Natural killer cell treated with Interleukin-12 subunit alpha and Interleukin-12 subunit beta and Interleukin-15 and Interleukin-18, amount 100 ng/mL, for 72 hours (primary cell): Measurements from ENCODE around the gene TMEM183A. TPM values are rescaled to one million over a fixed set of nuclear protein-coding genes. Genes with fewer than 3 reads are reported as not detected.
A peak's percentile ranks its signal among the peaks of the same experiment; 100 is the strongest.
"Not testable (repeated sequence)": the region's sequence is repeated elsewhere in the genome, so short reads cannot be mapped to it uniquely, and the experiment has no call there.

Experiments
- ATAC-seq, 2 donors: fragments of 150-1000 bp; cut with Tn5 transposase in 1 of 2; sonication (Bioruptor Pico), chemical (Tn5 transposase) in 1 of 2; 2 replicates each; pipeline ENCODE4 v1.10.0; 2021
- DNase-seq: peaks from one replicate; pipeline ENCODE4 v3.0.0; 2022; ENCODE audit warnings: low spot score
- H3K27ac Mint-ChIP-seq, 2 donors: 1 replicate in 1 of 2; 2 replicates in 1 of 2; pipeline ENCODE4 v1.8.0; 2022; ENCODE audit warnings: mixed read lengths in 2 of 2, mild to moderate bottlenecking in 1 of 2, moderate library complexity in 1 of 2
- H3K27me3 Mint-ChIP-seq, 2 donors: 1 replicate in 1 of 2; 2 replicates in 1 of 2; pipeline ENCODE4 v1.8.0; 2022; ENCODE audit warnings: mixed read lengths in 2 of 2
- H3K36me3 Mint-ChIP-seq: one replicate; pipeline ENCODE4 v1.8.0; 2022; ENCODE audit warnings: mixed read lengths
- H3K4me1 Mint-ChIP-seq, 2 donors: 1 replicate in 1 of 2; 2 replicates in 1 of 2; pipeline ENCODE4 v1.8.0; 2022; ENCODE audit warnings: low read depth in 2 of 2, mixed read lengths in 2 of 2, mild to moderate bottlenecking in 1 of 2
- H3K4me3 Mint-ChIP-seq: one replicate; pipeline ENCODE4 v1.8.0; 2022; ENCODE audit warnings: mixed read lengths
- H3K9me3 Mint-ChIP-seq: 2 replicates; pipeline ENCODE4 v1.8.0; 2022; ENCODE audit warnings: mixed read lengths
- total RNA-seq, 2 donors: library from RNA; stranded (reverse); gene quantifications; one replicate each; pipeline ENCODE4 v1.2.3, GENCODE V29; 2022

TMEM183A gene
- total RNA-seq, 2 donors from 2014 or later: 65.1 to 93.0 TPM

GRCh38 chr1:202972046-202972445 lies 35.1 kb upstream of the TMEM183A start:
- Mint-ChIP-seq H3K9me3 (no peaks in the 10 kb centered on the region), H3K4me3 (no peak overlapping the region), H3K27ac (no peak overlapping the region), H3K27me3 (peaks cover 9 to 19% of the 10 kb centered on the region in 2 donors), H3K4me1 (peaks cover 17% of the 10 kb centered on the region in 2 donors), H3K36me3 (no peaks in the 10 kb centered on the region)
- ATAC-seq (no peak), DNase-seq (no peak)

GRCh38 chr1:202974856-202975255 lies 32.3 kb upstream of the TMEM183A start:
- no peak for ATAC-seq
- Mint-ChIP-seq H3K27me3 (peaks cover 28 to 41% of the 10 kb centered on the region in 2 donors), H3K9me3 (no peaks in the 10 kb centered on the region), H3K36me3 (no peaks in the 10 kb centered on the region), H3K4me3 (no peak overlapping the region), H3K27ac (no peak overlapping the region), H3K4me1 (peaks cover 0 to 4% of the 10 kb centered on the region in 2 donors)
- DNase-seq: no peak

GRCh38 chr1:202976633-202977032 lies 30.5 kb upstream of the TMEM183A start:
- no peak overlapping the region for H3K4me3 Mint-ChIP-seq
- DNase-seq: no peak

GRCh38 chr1:202979459-202979858 lies 27.7 kb upstream of the TMEM183A start:
- H3K4me3 Mint-ChIP-seq: no peak overlapping the region
- ATAC-seq: no peak
- no peaks in the 10 kb centered on the region for H3K36me3 Mint-ChIP-seq
- peaks cover 0 to 4% of the 10 kb centered on the region in 2 donors for H3K4me1 Mint-ChIP-seq
- DNase-seq: no peak
- no peak overlapping the region for H3K27ac Mint-ChIP-seq
- no peaks in the 10 kb centered on the region for H3K9me3 Mint-ChIP-seq
- peaks cover 31 to 45% of the 10 kb centered on the region in 2 donors for H3K27me3 Mint-ChIP-seq

More at GRCh38 chr1:202976633-202977032, 30.5 kb upstream of the TMEM183A start:
- no peaks in the 10 kb centered on the region for H3K9me3 Mint-ChIP-seq
- H3K36me3 Mint-ChIP-seq: no peaks in the 10 kb centered on the region
- peaks cover 33 to 49% of the 10 kb centered on the region in 2 donors for H3K27me3 Mint-ChIP-seq
- peaks cover 0 to 4% of the 10 kb centered on the region in 2 donors for H3K4me1 Mint-ChIP-seq
- no peak for ATAC-seq
- H3K27ac Mint-ChIP-seq: no peak overlapping the region

GRCh38 chr1:202981939-202982338 lies 25.2 kb upstream of the TMEM183A start:
- Mint-ChIP-seq H3K4me1 (no peaks in the 10 kb centered on the region), H3K27me3 (peaks cover 29 to 38% of the 10 kb centered on the region in 2 donors), H3K9me3 (no peaks in the 10 kb centered on the region), H3K4me3 (no peak overlapping the region), H3K27ac (no peak overlapping the region), H3K36me3 (no peaks in the 10 kb centered on the region)
- no peak for DNase-seq
- no peak for ATAC-seq

GRCh38 chr1:202982715-202983430 lies 24.3 kb upstream of the TMEM183A start:
- no peaks in the 10 kb centered on the region for H3K9me3 Mint-ChIP-seq
- no peak for ATAC-seq
- H3K4me3 Mint-ChIP-seq: no peak overlapping the region
- H3K27ac Mint-ChIP-seq: no peak overlapping the region
- no peaks in the 10 kb centered on the region for H3K36me3 Mint-ChIP-seq
- DNase-seq: no peak
- no peaks in the 10 kb centered on the region for H3K4me1 Mint-ChIP-seq
- H3K27me3 Mint-ChIP-seq: peaks cover 21 to 33% of the 10 kb centered on the region in 2 donors

- not testable (repeated sequence) for H3K27ac Mint-ChIP-seq, H3K27me3 Mint-ChIP-seq, DNase-seq, ATAC-seq, H3K9me3 Mint-ChIP-seq, H3K4me1 Mint-ChIP-seq, H3K36me3 Mint-ChIP-seq, H3K4me3 Mint-ChIP-seq
These were observed 21.1 kb upstream of the TMEM183A start for GRCh38 chr1:202986120-202986519.

- Mint-ChIP-seq H3K4me3 (no peak overlapping the region), H3K36me3 (no peaks in the 10 kb centered on the region), H3K27me3 (peaks cover 13 to 19% of the 10 kb centered on the region in 2 donors), H3K4me1 (no peaks in the 10 kb centered on the region), H3K27ac (no peak overlapping the region), H3K9me3 (no peaks in the 10 kb centered on the region)
- no peak for ATAC-seq
- DNase-seq: no peak
These were observed 19.9 kb upstream of the TMEM183A start for GRCh38 chr1:202987255-202987654.

- Mint-ChIP-seq H3K27ac (no peak overlapping the region), H3K4me3 (no peak overlapping the region), H3K36me3 (no peaks in the 10 kb centered on the region), H3K9me3 (no peaks in the 10 kb centered on the region), H3K27me3 (peaks cover 13 to 27% of the 10 kb centered on the region in 2 donors), H3K4me1 (no peaks in the 10 kb centered on the region)
- DNase-seq (no peak), ATAC-seq (no peak)
These were observed 19.1 kb upstream of the TMEM183A start for GRCh38 chr1:202987922-202988583.

GRCh38 chr1:202989879-202990278 lies 17.3 kb upstream of the TMEM183A start:
- ATAC-seq: no peak
- no peak for DNase-seq
- Mint-ChIP-seq H3K4me1 (no peaks in the 10 kb centered on the region), H3K36me3 (no peaks in the 10 kb centered on the region), H3K9me3 (no peaks in the 10 kb centered on the region), H3K27ac (no peak overlapping the region), H3K27me3 (peaks cover 17 to 41% of the 10 kb centered on the region in 2 donors), H3K4me3 (no peak overlapping the region)

GRCh38 chr1:202991112-202991511 lies 16.1 kb upstream of the TMEM183A start:
- Mint-ChIP-seq H3K4me3 (no peak overlapping the region), H3K27me3 (peaks cover 29 to 54% of the 10 kb centered on the region in 2 donors), H3K27ac (no peak overlapping the region), H3K9me3 (no peaks in the 10 kb centered on the region), H3K36me3 (no peaks in the 10 kb centered on the region), H3K4me1 (no peaks in the 10 kb centered on the region)
- ATAC-seq: no peak
- no peak for DNase-seq

GRCh38 chr1:202994756-202995155 lies 12.4 kb upstream of the TMEM183A start:
- Mint-ChIP-seq H3K27ac (no peak overlapping the region), H3K4me1 (peaks cover 8 to 9% of the 10 kb centered on the region in 2 donors)

GRCh38 chr1:202998836-202999750 lies 8.1 kb upstream of the TMEM183A start:
- Mint-ChIP-seq H3K27ac (no peak overlapping the region), H3K4me1 (peaks cover 9% of the 10 kb centered on the region in 2 donors), H3K36me3 (no peaks in the 10 kb centered on the region), H3K4me3 (peak overlapping the region; percentile 12), H3K27me3 (peaks cover 26 to 38% of the 10 kb centered on the region in 2 donors), H3K9me3 (no peaks in the 10 kb centered on the region)
- peak in 1 of 2 donors; percentile 36 for ATAC-seq
- no peak for DNase-seq

More at GRCh38 chr1:202994756-202995155, 12.4 kb upstream of the TMEM183A start:
- H3K27me3 Mint-ChIP-seq: peaks cover 34 to 62% of the 10 kb centered on the region in 2 donors
- no peak overlapping the region for H3K4me3 Mint-ChIP-seq
- ATAC-seq: no peak
- H3K36me3 Mint-ChIP-seq: no peaks in the 10 kb centered on the region
- no peaks in the 10 kb centered on the region for H3K9me3 Mint-ChIP-seq
- no peak for DNase-seq
